Parathyroid adenoma (tissue), 2 donors: ENCODE data around the gene KANSL1L.
"Not testable (repeated sequence)": the region's sequence is repeated elsewhere in the genome, so short reads cannot be mapped to it uniquely, and the experiment has no call there.

ENCODE experiments used
- H2AFZ ChIP-seq: fragments of 300-600 bp; sonication (generic); one replicate; pipeline ENCODE4 v1.7.0; 2017; ENCODE audit warnings: antibody characterized with exemption, mild to moderate bottlenecking
- H3K27ac ChIP-seq: fragments of 300-600 bp; sonication (generic); one replicate; pipeline ENCODE4 v1.7.0; 2017
- H3K27me3 ChIP-seq: fragments of 300-600 bp; sonication (generic); one replicate; pipeline ENCODE4 v1.7.0; 2017; ENCODE audit warnings: low read length; ENCODE audit not compliant: control insufficient read depth, insufficient read depth
- H3K36me3 ChIP-seq: fragments of 300-600 bp; sonication (generic); one replicate; pipeline ENCODE4 v1.7.0; 2017; ENCODE audit warnings: low read length; ENCODE audit not compliant: control insufficient read depth, insufficient read depth
- H3K4me1 ChIP-seq: fragments of 300-600 bp; sonication (generic); one replicate; pipeline ENCODE4 v1.7.0; 2017; ENCODE audit warnings: control low read depth
- H3K4me2 ChIP-seq: fragments of 300-600 bp; sonication (generic); one replicate; pipeline ENCODE4 v1.7.0; 2017; ENCODE audit warnings: low read length
- H3K4me3 ChIP-seq: fragments of 300-600 bp; sonication (generic); one replicate; pipeline ENCODE4 v1.7.0; 2017; ENCODE audit warnings: low read depth, low read length
- H3K79me2 ChIP-seq: fragments of 300-600 bp; sonication (generic); one replicate; pipeline ENCODE4 v1.7.0; 2017; ENCODE audit warnings: control low read depth
- H3K9ac ChIP-seq: fragments of 300-600 bp; sonication (generic); one replicate; pipeline ENCODE4 v1.7.0; 2017; ENCODE audit warnings: mild to moderate bottlenecking
- H3K9me3 ChIP-seq: fragments of 300-600 bp; sonication (generic); one replicate; pipeline ENCODE4 v1.7.0; 2017; ENCODE audit warnings: low read length; ENCODE audit not compliant: control insufficient read depth
- TF ChIP-seq, protein P1 (sequence below): fragments of 300-600 bp; sonication (generic); IDR thresholded peaks from one replicate; pipeline ENCODE4 v1.7.0; 2017; ENCODE audit warnings: antibody characterized with exemption, mild to moderate bottlenecking
- donor health status: primary hyperparathyroidism.

Gene KANSL1L

GRCh38 chr2:210179351-210179990 lies 8.3 kb upstream of the KANSL1L start:
- no peaks in the 10 kb centered on the region for H3K36me3 ChIP-seq
- peaks cover 63% of the 10 kb centered on the region for H3K4me1 ChIP-seq
- H3K27ac ChIP-seq: peak overlapping the region; percentile 100
- H3K4me2 ChIP-seq: peak overlapping the region; percentile 32
- peak overlapping the region; percentile 6 for H3K9ac ChIP-seq
- peaks cover 17% of the 10 kb centered on the region for H3K79me2 ChIP-seq
- peaks cover under 1% of the 10 kb centered on the region for H3K9me3 ChIP-seq
- H3K4me3 ChIP-seq: peak overlapping the region; percentile 2
- H3K27me3 ChIP-seq: no peaks in the 10 kb centered on the region
- H2AFZ ChIP-seq: no peak overlapping the region
- TF ChIP-seq, protein P1, sequence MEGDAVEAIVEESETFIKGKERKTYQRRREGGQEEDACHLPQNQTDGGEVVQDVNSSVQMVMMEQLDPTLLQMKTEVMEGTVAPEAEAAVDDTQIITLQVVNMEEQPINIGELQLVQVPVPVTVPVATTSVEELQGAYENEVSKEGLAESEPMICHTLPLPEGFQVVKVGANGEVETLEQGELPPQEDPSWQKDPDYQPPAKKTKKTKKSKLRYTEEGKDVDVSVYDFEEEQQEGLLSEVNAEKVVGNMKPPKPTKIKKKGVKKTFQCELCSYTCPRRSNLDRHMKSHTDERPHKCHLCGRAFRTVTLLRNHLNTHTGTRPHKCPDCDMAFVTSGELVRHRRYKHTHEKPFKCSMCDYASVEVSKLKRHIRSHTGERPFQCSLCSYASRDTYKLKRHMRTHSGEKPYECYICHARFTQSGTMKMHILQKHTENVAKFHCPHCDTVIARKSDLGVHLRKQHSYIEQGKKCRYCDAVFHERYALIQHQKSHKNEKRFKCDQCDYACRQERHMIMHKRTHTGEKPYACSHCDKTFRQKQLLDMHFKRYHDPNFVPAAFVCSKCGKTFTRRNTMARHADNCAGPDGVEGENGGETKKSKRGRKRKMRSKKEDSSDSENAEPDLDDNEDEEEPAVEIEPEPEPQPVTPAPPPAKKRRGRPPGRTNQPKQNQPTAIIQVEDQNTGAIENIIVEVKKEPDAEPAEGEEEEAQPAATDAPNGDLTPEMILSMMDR: no peak

- Histone ChIP-seq H3K27ac (peak overlapping the region; percentile 100), H2AFZ (no peak overlapping the region), H3K36me3 (no peaks in the 10 kb centered on the region), H3K27me3 (no peaks in the 10 kb centered on the region), H3K4me1 (peaks cover 65% of the 10 kb centered on the region), H3K9me3 (peaks cover 4% of the 10 kb centered on the region), H3K4me2 (peak overlapping the region; percentile 27), H3K79me2 (peaks cover 17% of the 10 kb centered on the region), H3K4me3 (no peak overlapping the region), H3K9ac (no peak overlapping the region)
- TF ChIP-seq, protein P1: no peak
Observed at GRCh38 chr2:210177769-210178168, 6.6 kb upstream of the KANSL1L start.

GRCh38 chr2:210177115-210177514 lies 5.9 kb upstream of the KANSL1L start:
- H3K4me2 ChIP-seq, H3K9me3 ChIP-seq, H3K27me3 ChIP-seq, H3K9ac ChIP-seq, H2AFZ ChIP-seq, H3K4me3 ChIP-seq, H3K36me3 ChIP-seq: not testable (repeated sequence)
- Histone ChIP-seq H3K27ac (peak overlapping the region; percentile 100), H3K79me2 (peaks cover 14% of the 10 kb centered on the region), H3K4me1 (peaks cover 59% of the 10 kb centered on the region)

DNA sequence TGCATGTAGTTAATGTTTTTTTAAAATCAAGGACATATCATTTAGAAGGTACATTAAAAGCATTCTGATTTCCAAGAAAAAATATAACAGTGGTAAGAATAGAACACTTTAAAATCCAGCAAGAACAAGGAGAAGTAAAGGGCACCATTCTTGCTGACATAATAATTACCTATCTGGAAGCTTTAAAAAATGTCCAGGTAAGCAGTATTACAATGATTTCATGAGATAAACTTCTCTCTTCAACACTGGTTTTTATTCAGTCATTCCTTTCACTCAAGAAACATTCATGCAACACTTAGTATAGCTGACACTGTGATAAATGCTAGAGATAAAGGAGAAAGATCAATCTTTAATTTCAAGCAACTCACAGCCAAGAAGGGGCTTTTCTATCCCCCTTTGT lies 2.9 kb upstream of the KANSL1L start:
- Histone ChIP-seq H3K9me3 (peaks cover 4% of the 10 kb centered on the region), H3K4me3 (peak overlapping the region; percentile 98), H3K9ac (peak overlapping the region; percentile 25), H3K4me2 (peak overlapping the region; percentile 72), H3K36me3 (peaks cover 4% of the 10 kb centered on the region), H3K4me1 (peaks cover 33% of the 10 kb centered on the region), H3K27me3 (no peaks in the 10 kb centered on the region), H2AFZ (no peak overlapping the region), H3K79me2 (peaks cover 25% of the 10 kb centered on the region), H3K27ac (peak overlapping the region; percentile 100)
- TF ChIP-seq, protein P1: no peak

DNA sequence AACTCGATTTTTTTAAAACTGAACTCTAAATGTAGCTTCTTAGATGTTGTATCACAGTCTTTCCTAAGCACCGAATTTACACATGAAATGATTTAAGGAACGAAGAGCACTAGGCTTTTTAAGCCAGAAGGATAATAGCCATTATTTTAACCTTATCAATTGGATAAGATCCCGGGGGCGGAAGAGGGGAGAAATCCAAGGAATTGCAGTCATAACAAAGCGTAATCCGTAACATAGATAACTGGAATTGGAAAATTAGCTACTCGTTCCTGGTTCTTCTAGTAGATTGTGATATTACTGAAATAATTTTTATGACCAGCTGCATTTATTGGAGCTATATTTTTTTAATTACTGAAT lies 988 bp upstream of the KANSL1L start:
- Histone ChIP-seq H3K27ac (peak overlapping the region; percentile 100), H3K79me2 (peaks cover 41% of the 10 kb centered on the region), H3K9ac (peak overlapping the region; percentile 78), H3K9me3 (peaks cover 4% of the 10 kb centered on the region), H3K4me3 (peak overlapping the region; percentile 98), H3K27me3 (no peaks in the 10 kb centered on the region), H3K4me1 (peaks cover 20% of the 10 kb centered on the region), H2AFZ (no peak overlapping the region), H3K4me2 (peak overlapping the region; percentile 82), H3K36me3 (peaks cover 12% of the 10 kb centered on the region)
- TF ChIP-seq, protein P1: no peak
